GM23248 (cell line): ENCODE results near the gene MPZL3. TPM values are rescaled to one million over a fixed set of nuclear protein-coding genes. Genes with fewer than 3 reads are reported as not detected.

Experiments used
- DNase-seq: peaks from one replicate; pipeline ENCODE4 v3.0.0-alpha.2; 2015
- H2AFZ ChIP-seq: fragments of 200-600 bp; sonication (generic); 2 replicates; pipeline ENCODE4 v1.6.1; 2016; ENCODE audit warnings: antibody characterized with exemption
- H3F3A ChIP-seq: fragments of 200-600 bp; sonication (generic); 2 replicates; pipeline ENCODE4 v1.6.1; 2016; ENCODE audit warnings: mild to moderate bottlenecking, antibody characterized with exemption, mixed run types; ENCODE audit not compliant: insufficient read depth
- H3K27ac ChIP-seq: fragments of 200-600 bp; sonication (generic); 2 replicates; pipeline ENCODE4 v1.5.1; 2016; ENCODE audit warnings: mild to moderate bottlenecking
- H3K27me3 ChIP-seq: fragments of 200-600 bp; sonication (generic); replicated peaks from 2 replicates; pipeline ENCODE4 v1.6.1; 2016; ENCODE audit warnings: mild to moderate bottlenecking; ENCODE audit not compliant: insufficient read depth
- H3K36me3 ChIP-seq: fragments of 200-600 bp; sonication (generic); 2 replicates; pipeline ENCODE4 v1.6.1; 2016; ENCODE audit warnings: low read depth, mild to moderate bottlenecking
- H3K4me1 ChIP-seq: fragments of 200-600 bp; sonication (generic); 2 replicates; pipeline ENCODE4 v1.6.1; 2016; ENCODE audit warnings: mild to moderate bottlenecking; ENCODE audit not compliant: insufficient read depth
- H3K4me2 ChIP-seq: fragments of 200-600 bp; sonication (generic); one replicate; pipeline ENCODE4 v1.6.1; 2016; ENCODE audit warnings: mild to moderate bottlenecking; ENCODE audit not compliant: unreplicated experiment
- H3K4me3 ChIP-seq: fragments of 200-600 bp; sonication (generic); 2 replicates; pipeline ENCODE4 v1.5.1; 2016; ENCODE audit warnings: mild to moderate bottlenecking
- H3K79me2 ChIP-seq: fragments of 200-600 bp; sonication (generic); 2 replicates; pipeline ENCODE4 v1.6.1; 2016; ENCODE audit warnings: mild to moderate bottlenecking; ENCODE audit not compliant: insufficient read depth
- H3K9ac ChIP-seq: fragments of 200-600 bp; sonication (generic); 2 replicates; pipeline ENCODE4 v1.6.1; 2016; ENCODE audit warnings: mild to moderate bottlenecking
- H3K9me2 ChIP-seq: fragments of 200-600 bp; sonication (generic); 2 replicates; pipeline ENCODE4 v1.6.1; 2016; ENCODE audit warnings: mixed run types, mild to moderate bottlenecking, moderate library complexity; ENCODE audit not compliant: insufficient read depth
- H3K9me3 ChIP-seq: fragments of 200-600 bp; sonication (generic); one replicate; pipeline ENCODE4 v1.6.1; 2017; ENCODE audit warnings: low read depth
- H4K20me1 ChIP-seq: fragments of 200-600 bp; sonication (generic); 2 replicates; pipeline ENCODE4 v1.6.0; 2016; ENCODE audit not compliant: insufficient read depth
- EZH2 ChIP-seq: fragments of 200-600 bp; sonication (generic); IDR thresholded peaks from 2 replicates; pipeline ENCODE4 v1.6.1; 2018; ENCODE audit warnings: antibody characterized with exemption, mild to moderate bottlenecking; ENCODE audit not compliant: insufficient read depth, poor library complexity, severe bottlenecking
- EZH2phosphoT487 ChIP-seq: fragments of 200-600 bp; sonication (generic); IDR thresholded peaks from 2 replicates; pipeline ENCODE4 v1.6.1; 2018; ENCODE audit warnings: antibody characterized with exemption, moderate library complexity, mild to moderate bottlenecking, low read depth; ENCODE audit not compliant: insufficient read depth
- WGBS, 2 experiments: methylation state at CpG; one replicate each; pipeline ENCODE4 v1.1.6; 2015 to 2017; ENCODE audit warnings: low lambda C conversion rate in 2 of 2, low coverage in 1 of 2; ENCODE audit errors: missing lambda C conversion rate in 2 of 2; 5-methylcytosine and 5-hydroxymethylcytosine counted together
- in situ Hi-C: fragments of 300-500 bp; cut with MboI; formaldehyde crosslinking; loops from 2 replicates; pipeline ENCODE4 v1.15.0; 2020
- polyA plus RNA-seq: library from polyadenylated mRNA; unstranded; fragments of >200 nt; fragmentation: Nextera tagmentation; extraction: Ambion mirVana; gene quantifications from 2 replicates; pipeline ENCODE4 v1.2.1, GENCODE V29; 2016
- total RNA-seq: library from RNA; depleted of rRNA; stranded (reverse); fragments of >200 nt; shearing (Covaris generic); gene quantifications from 2 replicates; pipeline ENCODE4 v1.2.3, GENCODE V29; 2014; rRNA removed

The MPZL3 gene
- total RNA-seq (1.3 and 2.4 TPM in 2 replicates), polyA plus RNA-seq (0.72 and 0.78 TPM in 2 replicates)

- H3K9me2 ChIP-seq = no peaks in the 10 kb centered on the region
- H3K4me1 ChIP-seq = 0 out of 2 replicates have a peak, but pooled peaks cover 3% of the 10 kb centered on the region
- H4K20me1 ChIP-seq = no peaks in the 10 kb centered on the region
- peak within 1 kb of the TSS; percentile 92 for H2AFZ ChIP-seq
- H3K27me3 ChIP-seq = no peaks in the 10 kb centered on the region
- peak; percentile 59 for DNase-seq
- peak within 1 kb of the TSS; percentile 63 for H3K4me2 ChIP-seq
- no peaks in the 10 kb centered on the region for H3K79me2 ChIP-seq
- no peaks in the 10 kb centered on the region for H3K36me3 ChIP-seq
- no peak within 1 kb of the TSS for H3K27ac ChIP-seq
- no peaks in the 10 kb centered on the region for H3K9me3 ChIP-seq
- in situ Hi-C loops = no loop called here
- peak within 1 kb of the TSS; percentile 35; the same call in 1 of the 2 replicates for H3K9ac ChIP-seq
- TF ChIP-seq EZH2 (no peak), EZH2phosphoT487 (no peak)
- H3F3A ChIP-seq = no peaks in the 10 kb centered on the region
- WGBS, 2 experiments = 5 to 6% methylated on average over 33 of the region's 33 CpGs
- H3K4me3 ChIP-seq = peak within 1 kb of the TSS; percentile 78
Observed at GRCh38 chr11:118251858-118252652, at the start of gene MPZL3. TSS of gene MPZL3 (minus strand) at chr11:118252365. CDS start at chr11:118252294, 71 bp downstream.

- in situ Hi-C loops = no loop called here
- TF ChIP-seq EZH2 = no peak
- TF ChIP-seq EZH2phosphoT487 = no peak
- Histone ChIP-seq H3K9me3 (no peaks in the 10 kb centered on the region), H3K4me3 (no peak overlapping the region), H3K9me2 (no peaks in the 10 kb centered on the region), H4K20me1 (no peaks in the 10 kb centered on the region), H3K27me3 (peaks cover 11% of the 10 kb centered on the region; the same call in 1 of the 2 replicates), H3K79me2 (no peaks in the 10 kb centered on the region), H2AFZ (no peak overlapping the region), H3K27ac (no peak overlapping the region), H3K9ac (no peak overlapping the region), H3F3A (no peaks in the 10 kb centered on the region), H3K36me3 (no peaks in the 10 kb centered on the region), H3K4me1 (no peaks in the 10 kb centered on the region), H3K4me2 (no peak overlapping the region)
- WGBS, 2 experiments = 29 to 32% methylated on average over 8 of the region's 8 CpGs
- DNase-seq = no peak
Observed at GRCh38 chr11:118301600-118302195, 49.5 kb upstream of the MPZL3 start.

GRCh38 chr11:118295815-118296454, 43.8 kb upstream of the MPZL3 start:
- H3F3A ChIP-seq = no peaks in the 10 kb centered on the region
- H3K9me3 ChIP-seq = no peaks in the 10 kb centered on the region
- H3K27ac ChIP-seq = no peak overlapping the region
- 42 to 44% methylated on average over 3 of the region's 3 CpGs for WGBS, 2 experiments
- H3K4me3 ChIP-seq = no peak overlapping the region
- no peaks in the 10 kb centered on the region for H3K4me1 ChIP-seq
- no peaks in the 10 kb centered on the region for H3K36me3 ChIP-seq
- H4K20me1 ChIP-seq = no peaks in the 10 kb centered on the region
- H3K79me2 ChIP-seq = no peaks in the 10 kb centered on the region
- peaks cover 22% of the 10 kb centered on the region for H3K27me3 ChIP-seq
- H3K4me2 ChIP-seq = no peak overlapping the region
- in situ Hi-C loops = no loop called here
- TF ChIP-seq EZH2 = no peak
- TF ChIP-seq EZH2phosphoT487 = no peak
- no peak overlapping the region for H2AFZ ChIP-seq
- DNase-seq = peak; percentile 55
- no peak overlapping the region for H3K9ac ChIP-seq
- H3K9me2 ChIP-seq = no peaks in the 10 kb centered on the region

GRCh38 chr11:118295199-118295598, 43.0 kb upstream of the MPZL3 start:
- in situ Hi-C loops = no loop called here
- no peak for TF ChIP-seq EZH2phosphoT487
- TF ChIP-seq EZH2 = no peak
- H4K20me1 ChIP-seq = no peaks in the 10 kb centered on the region

More at GRCh38 chr11:118295199-118295598, 43.0 kb upstream of the MPZL3 start:
- peak; percentile 21 for DNase-seq
- H3K27me3 ChIP-seq = peaks cover 22% of the 10 kb centered on the region; the same call in 1 of the 2 replicates
- H3F3A ChIP-seq = no peaks in the 10 kb centered on the region
- H3K4me3 ChIP-seq = no peak overlapping the region
- WGBS, 2 experiments = 38 to 40% methylated on average over 5 of the region's 5 CpGs
- H3K4me2 ChIP-seq = no peak overlapping the region
- H3K79me2 ChIP-seq = no peaks in the 10 kb centered on the region
- H3K9ac ChIP-seq = no peak overlapping the region
- H3K27ac ChIP-seq = no peak overlapping the region
- no peaks in the 10 kb centered on the region for H3K4me1 ChIP-seq
- H2AFZ ChIP-seq = no peak overlapping the region
- no peaks in the 10 kb centered on the region for H3K36me3 ChIP-seq
- no peaks in the 10 kb centered on the region for H3K9me2 ChIP-seq
- H3K9me3 ChIP-seq = no peaks in the 10 kb centered on the region
